ENCODE measurements around the gene KIF13A.
"Not testable (repeated sequence)": the region's sequence is repeated elsewhere in the genome, so short reads cannot be mapped to it uniquely, and the experiment has no call there.

The KIF13A gene

DNA sequence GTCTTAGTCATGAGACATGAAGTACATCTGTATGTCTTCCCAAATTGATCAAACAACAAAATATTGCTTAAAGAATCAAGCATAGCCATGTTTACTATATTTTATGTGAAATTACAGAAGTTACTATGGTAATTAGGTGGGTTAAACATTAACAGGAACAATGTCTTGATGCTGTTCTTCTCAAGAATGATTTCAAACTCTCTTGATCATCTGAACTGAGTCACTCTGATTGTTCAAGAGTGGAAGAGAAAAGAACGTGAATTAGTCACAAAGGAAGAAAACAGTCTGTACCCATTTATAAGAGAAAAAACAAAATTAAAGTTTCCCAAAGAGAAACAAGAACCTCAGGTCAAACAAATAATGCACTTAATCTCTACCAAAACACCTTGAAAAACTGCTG lies 218.6 kb downstream of the KIF13A start:
- no peak for DNase-seq

DNA sequence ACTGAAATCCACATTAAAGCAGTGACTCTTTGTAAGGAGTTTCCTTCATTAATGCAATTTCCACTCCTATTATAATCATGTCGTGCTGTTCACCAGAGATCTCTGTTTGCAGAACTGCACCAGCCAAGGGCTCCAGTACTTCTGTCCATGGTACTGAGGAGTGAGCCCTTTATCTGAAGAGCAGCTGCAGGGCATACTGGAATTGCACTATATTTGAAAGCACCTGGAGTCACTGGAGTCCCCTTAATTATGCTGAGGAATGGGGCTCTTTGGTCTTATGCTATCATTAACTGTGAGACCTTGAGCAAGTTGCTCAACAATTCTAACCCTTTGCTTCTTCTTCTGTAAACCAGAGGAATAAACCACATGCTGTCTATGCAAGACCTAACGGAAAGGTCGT lies 219.0 kb downstream of the KIF13A start:
- no peak for DNase-seq

DNA sequence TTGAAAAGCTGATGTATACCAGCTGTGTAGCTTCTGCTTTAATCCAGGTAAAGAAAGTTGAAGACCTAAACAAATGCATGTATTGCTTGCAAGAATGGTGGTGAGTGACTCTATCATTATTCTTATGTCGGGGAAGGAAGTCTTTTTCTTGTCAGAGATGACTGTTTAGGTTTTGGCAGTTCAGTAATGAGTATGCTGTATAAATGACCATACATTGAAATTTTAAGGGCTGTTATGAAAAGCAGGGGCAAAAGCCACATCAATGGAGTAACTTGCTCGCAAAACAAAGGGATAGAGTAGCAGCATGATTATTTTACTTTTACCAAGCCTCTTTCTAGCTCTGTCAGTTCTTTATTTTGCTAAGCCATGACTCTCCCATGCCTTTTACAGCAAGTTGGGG lies 224.8 kb downstream of the KIF13A start:
- DNase-seq, result no peak

DNA sequence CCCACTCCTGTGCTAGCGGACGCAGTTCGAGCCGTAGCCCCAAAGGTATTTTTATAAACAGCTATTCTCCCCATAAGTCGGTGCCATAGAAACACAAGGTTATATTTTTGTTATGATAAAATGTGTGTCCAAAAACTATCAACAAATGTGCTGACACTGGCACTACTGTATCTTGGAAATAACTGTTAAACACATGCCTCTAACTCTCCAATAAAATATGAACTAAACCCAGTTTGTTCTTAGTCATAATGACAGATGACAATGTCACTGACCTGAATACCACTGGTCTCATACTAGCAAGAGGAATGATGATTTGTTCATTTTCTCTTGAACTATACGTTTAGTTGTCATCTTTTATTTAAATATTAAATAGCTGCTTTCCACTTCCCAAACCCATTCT lies 229.3 kb downstream of the KIF13A start:
- DNase-seq, result no peak

DNA sequence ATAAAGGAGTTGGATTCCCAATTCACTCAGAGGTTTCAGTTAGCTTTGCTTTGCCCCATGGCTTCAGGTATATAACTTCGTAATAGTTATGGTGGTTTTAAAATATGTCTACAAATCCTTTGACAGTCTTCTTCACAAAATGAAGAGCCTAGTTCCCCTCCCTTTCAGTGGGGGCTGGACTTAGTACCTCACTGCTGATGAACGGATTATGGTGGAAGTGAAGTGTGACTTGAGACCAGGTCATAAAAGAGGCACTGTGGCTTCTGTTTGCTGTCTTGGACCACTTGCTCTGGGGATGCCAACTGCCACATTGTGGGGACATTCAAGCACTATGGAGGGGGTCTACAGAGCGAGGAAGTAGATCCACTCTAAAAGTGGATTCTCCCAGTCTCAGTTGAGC lies 233.2 kb downstream of the KIF13A start:
- DNase-seq, result no peak

DNA sequence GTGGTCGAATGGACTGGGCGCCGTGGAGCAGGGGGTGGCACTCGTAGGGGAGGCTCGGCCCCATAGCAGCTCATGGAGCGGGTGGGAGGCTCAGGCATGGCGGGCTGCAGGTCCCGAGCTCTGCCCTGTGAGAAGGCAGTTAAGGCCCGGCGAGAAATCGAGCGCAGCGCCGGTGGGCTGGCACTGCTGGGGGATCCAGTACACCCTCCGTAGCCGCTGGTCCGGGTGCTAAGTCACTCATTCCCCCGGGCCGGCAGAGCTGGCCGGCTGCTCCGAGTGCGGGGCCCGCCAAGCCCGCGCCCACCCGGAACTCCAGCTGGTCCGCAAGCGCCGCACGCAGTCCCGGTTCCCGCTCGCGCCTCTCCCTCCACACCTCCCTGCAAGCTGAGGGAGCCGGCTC lies 242.1 kb downstream of the KIF13A start:
- DNase-seq, result not testable (repeated sequence)

DNA sequence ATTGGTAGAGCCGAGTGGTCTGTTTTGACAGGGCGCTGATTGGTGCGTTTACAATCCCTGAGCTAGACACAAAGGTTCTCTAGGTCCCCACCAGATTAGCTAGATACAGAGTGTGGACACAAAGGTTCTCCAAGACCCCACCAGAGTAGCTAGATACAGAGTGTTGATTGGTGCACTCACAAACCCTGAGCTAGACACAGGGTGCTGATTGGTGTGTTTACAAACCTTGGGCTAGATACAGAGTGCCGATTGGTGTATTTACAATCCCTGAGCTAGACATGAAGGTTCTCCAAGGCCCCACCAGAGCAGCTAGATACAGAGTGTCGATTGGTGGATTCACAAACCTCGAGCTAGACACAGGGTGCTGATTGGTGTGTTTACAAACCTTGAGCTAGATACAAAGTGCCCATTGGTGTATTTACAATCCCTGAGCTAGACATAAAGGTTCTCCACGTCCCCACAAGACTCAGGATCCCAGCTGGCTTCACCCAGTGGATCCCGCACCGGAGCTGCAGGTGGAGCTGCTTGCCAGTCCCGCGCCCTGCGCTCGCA lies 242.6 kb downstream of the KIF13A start:
- not testable (repeated sequence) for DNase-seq

DNA sequence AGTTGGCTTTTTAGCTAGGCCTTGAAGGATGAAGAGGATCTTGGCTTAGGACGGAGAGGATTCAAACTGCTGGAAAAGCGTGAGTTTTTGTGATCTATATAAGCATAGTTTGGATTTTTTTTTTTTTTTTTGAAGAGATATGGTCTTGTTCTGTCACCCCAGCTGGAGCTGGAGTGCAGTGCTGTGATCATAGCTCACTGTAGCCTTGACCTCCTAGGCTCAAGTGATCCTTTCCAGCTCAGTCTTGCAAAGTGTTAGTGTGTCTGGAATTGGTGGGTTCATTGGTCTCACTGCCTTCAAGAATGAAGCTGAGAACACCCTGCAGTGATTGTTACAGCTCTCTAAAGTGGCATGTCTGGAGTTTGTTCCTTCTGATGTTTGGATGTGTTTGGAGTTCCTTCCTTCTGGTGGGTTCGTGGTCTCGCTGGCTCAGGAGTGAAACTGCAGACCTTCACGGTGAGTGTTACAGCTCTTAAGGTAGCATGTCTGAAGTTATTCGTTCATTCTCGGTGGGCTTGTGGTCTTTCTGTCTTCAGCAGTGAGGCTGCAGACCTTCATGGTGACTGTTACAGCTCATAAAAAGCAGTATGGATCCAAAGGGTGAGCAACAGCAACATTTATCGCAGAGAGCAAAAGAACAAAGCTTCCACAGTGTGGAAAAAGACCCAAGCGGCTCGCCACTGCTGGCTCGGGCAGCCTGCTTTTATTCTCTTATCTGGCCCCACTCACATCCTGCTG lies 243.2 kb downstream of the KIF13A start:
- DNase-seq, result no peak

DNA sequence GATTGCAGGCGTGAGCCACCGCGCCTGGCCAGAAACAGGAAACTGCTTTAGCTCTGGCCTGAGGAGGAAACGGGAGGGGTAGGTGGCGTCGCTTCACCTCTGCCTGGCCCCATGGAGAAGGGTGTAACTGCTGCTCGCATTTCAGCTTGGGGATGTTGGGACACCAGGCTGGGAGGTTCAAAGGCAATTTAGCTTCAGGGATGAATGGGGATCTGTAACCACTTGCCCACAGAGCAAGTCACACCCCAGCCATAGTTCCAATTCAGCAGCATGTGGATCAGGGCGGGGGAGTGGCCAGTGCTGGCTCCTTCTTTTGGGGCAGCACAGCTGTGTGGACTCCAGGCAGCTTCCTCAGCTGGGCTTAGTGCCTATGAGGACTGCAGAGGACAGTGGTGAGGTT lies 245.9 kb downstream of the KIF13A start:
- no peak for DNase-seq

DNA sequence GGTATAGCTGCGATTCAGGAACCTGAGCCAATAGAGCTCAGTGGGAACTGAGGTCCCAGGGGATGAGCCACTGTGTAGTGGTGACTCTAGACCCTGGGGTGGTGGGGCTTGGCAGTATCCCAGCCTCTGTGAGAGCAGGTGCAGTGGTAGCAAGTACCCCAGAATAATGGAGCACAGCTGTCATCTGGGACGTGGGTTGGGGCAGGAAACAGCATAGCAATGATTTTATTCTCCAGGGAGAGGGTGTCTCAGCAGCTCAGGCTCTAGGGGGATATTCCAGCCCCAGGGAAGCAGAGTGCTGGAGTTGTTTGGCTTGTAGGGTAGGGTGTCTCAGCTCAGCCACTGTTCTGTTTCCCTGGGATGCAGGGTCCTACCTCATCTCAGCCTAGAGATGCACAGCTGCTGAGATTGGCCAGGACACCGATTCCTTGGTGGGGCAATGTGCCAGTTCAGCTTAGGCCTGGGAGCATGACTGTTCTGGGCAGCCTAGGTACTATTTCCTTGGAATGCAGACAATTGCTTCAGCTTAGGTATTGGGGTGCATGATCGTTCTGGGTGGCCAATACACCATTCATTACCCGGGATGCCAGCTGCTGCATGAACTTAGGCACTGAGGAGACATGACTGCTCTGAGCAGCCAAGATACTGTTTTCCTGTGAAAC lies 246.7 kb downstream of the KIF13A start:
- no peak for DNase-seq

DNA sequence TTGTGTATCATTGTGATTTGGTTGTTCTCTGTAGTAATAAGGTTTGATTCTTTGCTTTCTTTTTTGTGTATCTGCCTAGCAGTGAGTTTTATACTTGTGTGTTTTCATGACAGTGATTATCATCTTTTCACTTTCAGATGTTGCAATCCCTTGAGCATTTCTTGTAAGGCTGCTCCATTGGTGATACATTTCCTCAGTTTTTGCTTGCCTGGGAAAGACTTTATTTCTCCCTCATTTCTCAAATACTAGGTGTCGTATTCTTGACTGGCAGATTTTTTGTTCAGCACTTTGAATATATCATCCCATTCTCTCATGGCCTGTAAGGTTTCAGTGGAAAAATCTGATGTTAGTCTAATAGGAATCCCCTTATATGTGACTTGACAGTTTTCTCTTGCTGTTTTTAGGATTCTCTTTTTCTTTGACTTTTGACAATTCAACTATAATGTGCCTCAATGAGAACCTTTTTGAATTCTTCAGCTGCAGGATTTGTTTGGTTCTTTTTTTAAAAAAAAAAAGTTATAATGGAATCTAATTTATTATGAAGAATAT lies 249.7 kb downstream of the KIF13A start:
- no peak for DNase-seq

DNA sequence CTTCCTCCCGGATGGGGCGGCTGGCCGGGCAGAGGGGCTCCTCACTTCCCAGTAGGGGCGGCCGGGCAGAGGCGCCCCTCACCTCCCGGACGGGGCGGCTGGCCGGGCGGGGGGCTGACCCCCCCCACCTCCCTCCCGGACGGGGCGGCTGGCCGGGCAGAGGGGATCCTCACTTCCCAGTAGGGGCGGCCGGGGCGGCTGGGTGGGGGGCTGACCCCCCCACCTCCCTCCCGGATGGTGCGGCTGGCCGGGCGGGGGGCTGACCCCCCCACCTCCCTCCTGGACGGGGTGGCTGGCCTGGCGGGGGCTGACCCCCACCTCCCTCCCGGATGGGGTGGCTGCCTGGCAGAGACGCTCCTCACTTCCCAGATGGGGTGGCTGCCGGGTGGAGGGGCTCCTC lies 252.1 kb downstream of the KIF13A start:
- not testable (repeated sequence) for DNase-seq

DNA sequence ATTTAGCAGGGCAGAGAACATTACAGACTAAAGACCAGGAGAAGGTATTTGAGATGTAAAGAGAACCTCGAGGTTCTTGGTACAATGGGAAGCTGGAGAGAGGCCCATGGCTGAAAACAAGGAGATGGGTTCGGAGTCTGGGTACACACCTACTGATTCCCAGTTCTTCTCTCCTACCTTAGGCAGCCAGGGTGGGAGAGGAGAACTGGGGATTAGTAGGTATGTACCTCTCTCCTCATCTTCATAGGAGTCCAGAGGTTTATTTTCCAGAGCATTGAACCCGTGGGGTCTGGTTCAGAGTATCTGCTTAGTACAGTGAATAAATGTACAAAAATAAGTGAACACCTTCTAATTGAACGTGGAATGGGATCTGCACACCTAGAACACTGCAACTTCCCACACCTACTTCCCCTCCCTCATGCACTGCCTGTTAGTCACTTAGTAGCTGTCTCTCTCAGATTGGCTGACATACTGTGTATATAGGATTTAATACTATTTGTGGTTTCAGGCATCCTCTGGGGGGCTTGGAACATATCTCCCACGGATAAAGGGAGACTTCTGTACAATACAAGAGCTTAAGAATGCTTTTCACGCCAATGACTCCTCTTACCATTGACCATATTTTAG lies 257.2 kb downstream of the KIF13A start:
- no peak for DNase-seq

DNA sequence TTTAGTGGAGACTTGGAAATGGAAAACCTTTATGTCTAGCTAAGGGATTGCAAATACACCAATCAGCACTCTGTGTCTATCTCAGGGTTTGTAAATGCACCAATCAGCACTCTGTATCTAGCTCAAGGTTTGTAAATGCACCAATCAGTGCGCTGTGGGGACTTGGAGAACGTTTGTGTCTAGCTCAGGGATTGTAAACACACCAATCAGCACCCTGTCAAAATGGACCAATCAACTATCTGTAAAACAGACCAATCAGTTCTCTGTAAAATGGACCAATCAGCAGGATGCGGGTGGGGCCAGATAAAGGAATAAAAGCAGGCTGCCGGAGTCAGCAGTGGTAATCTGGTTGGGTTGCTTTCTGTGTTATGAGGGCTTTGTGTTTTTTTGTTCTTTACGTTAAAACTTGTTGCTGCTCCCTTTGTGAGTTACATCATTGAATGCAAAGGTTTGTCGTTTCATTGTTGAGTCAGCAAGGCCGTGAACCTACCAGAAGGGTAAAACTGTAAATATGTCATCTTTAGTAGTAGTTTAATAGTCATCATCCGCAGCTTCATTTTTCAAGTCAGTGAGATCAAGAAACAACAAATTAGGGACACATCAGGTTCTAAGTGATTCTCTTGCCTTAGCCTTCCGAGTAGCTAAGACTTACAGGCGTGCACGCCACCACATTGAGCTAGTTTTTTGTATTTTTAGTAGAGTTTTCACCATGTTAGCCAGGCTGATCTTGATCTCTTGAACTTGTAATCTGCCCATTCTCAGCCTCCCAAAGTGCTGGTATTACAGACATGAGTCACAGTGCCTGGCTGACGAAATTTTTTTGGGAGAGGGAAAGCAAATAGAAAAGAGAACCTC lies 258.0 kb downstream of the KIF13A start:
- no peak for DNase-seq

DNA sequence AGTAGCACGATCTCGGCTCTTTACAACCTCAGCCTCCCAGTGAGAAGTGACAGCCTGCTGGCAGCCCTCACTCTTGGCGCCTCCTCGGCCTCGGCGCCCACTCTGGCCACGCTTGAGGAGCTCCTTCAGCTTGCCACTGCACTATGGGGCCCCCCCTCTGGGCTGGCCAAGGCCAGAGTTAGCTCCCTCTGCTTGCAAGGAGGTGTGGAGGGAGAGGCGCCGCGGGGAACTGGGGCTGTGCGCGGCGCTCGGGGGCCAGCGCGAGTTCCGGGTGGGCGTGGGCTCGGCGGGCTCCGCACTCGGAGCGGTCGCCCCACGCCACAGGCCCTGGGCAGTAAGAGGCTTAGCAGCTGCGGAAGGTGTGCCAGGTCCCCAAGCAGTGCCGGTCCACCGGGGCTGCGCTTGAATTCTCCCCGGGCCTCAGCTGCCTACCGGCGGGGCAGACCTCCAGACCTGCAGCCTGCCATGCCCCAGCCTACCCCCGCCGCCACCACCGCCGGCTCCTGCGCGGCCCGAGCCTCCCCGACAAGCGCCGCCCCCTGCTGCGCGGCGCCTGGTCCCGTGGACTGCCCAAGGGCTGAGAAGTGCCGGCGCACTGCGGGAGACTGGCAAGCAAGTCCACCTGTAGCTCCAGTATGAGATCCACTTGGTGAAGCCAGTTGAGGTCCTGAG lies 258.7 kb downstream of the KIF13A start:
- no peak for DNase-seq

DNA sequence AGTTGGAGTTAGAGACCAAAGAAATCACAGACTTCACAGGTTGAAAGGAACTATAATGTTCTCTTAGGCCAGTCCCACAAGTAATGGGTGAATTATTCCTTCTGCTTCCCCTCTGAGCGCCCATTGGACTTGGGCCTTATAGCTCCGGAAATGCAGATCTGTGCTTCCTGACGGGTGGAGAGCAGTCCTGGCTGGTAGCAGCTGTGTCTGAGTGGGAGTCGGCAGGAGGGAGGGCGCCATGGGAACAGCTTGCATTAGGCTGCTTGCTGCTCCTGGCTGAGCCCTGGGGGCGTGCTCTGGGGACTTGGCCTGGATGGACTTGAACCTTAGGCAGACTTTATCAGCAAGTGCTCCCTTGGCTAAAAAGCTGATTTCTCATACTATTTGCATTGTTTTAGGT lies 262.4 kb downstream of the KIF13A start:
- no peak for DNase-seq

DNA sequence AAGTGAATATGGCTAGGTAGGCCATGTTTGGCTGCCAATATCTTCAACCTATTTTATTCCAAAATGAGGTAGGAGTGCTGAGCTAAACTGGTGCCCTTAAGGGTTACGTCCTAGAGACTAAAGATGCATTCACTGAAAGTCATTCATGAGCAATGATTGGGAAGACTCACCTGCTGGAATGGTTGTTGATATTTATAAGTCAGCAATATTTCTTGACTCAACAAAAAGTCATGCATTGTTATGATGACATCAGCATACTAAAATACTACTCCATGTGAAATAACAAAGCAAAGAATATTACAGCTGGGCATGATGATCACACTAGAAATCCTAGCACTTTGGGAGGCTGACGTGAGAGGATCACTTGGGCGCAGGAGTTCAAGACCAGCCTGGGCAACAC lies 263.1 kb downstream of the KIF13A start:
- DNase-seq, result no peak

DNA sequence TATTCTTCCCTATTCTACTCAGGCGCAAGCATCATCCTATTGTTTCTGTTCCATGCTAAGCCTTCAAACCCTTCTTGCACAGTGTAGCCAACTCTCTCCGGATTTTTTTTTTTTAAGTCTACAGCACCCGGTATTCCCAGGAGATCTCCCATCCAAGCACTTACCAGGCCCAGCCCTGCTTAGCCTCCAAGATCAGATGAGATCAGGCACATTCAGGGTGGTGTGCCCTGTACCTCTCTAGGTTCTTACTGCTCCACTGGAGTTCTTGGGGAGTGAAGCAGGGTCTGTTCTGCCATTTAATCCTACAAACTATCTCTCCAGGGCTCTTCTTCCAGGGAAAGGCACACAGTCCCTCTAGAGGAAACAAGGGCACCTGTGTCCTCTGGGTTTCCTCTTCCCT lies 265.8 kb downstream of the KIF13A start:
- no peak for DNase-seq

DNA sequence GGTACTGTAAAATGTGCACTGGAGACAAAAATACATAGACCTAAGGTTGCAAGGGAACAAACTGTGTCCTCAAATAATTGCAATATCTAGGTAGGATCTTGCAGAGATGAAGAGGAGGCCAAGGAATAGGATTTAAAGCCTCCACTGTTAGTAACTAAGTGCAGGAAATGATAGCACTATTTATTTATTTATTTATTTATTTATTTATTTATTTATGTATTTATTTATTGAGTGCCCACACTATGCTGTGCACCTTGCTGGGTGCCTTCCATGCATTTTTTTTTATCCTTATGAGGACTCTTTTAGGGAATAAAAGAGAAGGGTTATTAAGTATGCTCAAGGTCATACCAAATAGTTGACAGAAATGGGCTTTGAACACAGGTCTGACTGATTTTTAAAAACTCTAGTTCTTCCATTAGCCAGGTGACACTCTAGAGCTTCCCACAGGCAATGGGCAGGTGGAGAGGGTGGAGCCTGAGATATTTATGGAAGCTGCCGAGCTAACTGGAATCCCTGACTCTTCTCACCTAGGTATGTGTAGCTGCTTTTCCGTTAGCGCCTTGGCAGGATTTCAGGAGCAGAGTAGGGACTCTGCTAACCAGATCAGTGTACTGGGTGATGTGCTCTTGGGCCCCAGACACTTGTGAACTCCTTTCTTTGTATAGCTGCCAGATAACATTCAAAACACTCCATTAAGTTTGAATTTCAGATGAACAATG lies 268.0 kb downstream of the KIF13A start:
- DNase-seq, result no peak

DNA sequence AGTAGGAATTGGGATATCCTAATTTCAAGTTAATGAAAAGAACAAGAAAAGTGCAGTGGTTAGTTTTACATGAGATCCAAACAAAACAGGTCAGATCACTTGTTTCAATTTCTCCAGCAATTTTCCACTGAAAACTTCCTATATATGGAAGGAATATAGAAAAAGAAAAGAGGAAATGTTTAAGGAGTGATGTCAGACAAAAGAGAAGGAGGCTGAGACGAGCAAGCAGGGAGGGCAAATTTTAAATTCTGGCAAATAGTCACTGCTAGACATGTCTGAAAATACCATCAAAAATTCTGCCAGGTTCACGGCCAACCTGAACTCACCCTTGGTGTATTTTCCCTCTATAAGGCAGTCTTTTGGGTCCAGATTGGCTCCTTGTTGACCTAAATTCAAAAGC lies 271.2 kb downstream of the KIF13A start:
- no peak for DNase-seq

Measured in activated CD4-positive, alpha-beta T cell treated with anti-CD3 and anti-CD28 coated beads for 4 hours (primary cell).